Urothelium cell line (cell line): ENCODE data around the gene DBH.

Experiments
- DNase-seq: peaks from one replicate; pipeline ENCODE4 v3.0.0; 2011; ENCODE audit warnings: low spot score, mixed read lengths
- FAIRE-seq: peaks from 2 replicates; lab custom pipeline; 2011; peaks lifted over from hg19 to GRCh38; lab: Jason Lieb, UNC

The DBH gene

GRCh38 chr9:133604214-133604613 lies 31.9 kb upstream of the DBH start:
- no peak for FAIRE-seq
- no peak for DNase-seq

- no peak for FAIRE-seq
- no peak for DNase-seq
Measured at GRCh38 chr9:133604856-133605255, 31.3 kb upstream of the DBH start.

- no peak for FAIRE-seq
- DNase-seq: no peak
Measured at GRCh38 chr9:133605446-133605845, 30.7 kb upstream of the DBH start.

- FAIRE-seq: no peak
- DNase-seq: no peak
Measured at GRCh38 chr9:133605856-133606707, 30.1 kb upstream of the DBH start.

GRCh38 chr9:133606708-133607025 lies 29.5 kb upstream of the DBH start:
- DNase-seq: no peak
- FAIRE-seq: no peak

- DNase-seq: no peak
- no peak for FAIRE-seq
Measured at GRCh38 chr9:133607381-133607780, 28.8 kb upstream of the DBH start.

- DNase-seq: no peak
- no peak for FAIRE-seq
Measured at GRCh38 chr9:133607976-133608375, 28.2 kb upstream of the DBH start.

- DNase-seq: no peak
- no peak for FAIRE-seq
Measured at GRCh38 chr9:133608382-133608781, 27.8 kb upstream of the DBH start.

GRCh38 chr9:133608889-133609288 lies 27.3 kb upstream of the DBH start:
- FAIRE-seq: no peak

GRCh38 chr9:133609311-133610098 lies 26.7 kb upstream of the DBH start, which contains the start of gene FAM163B:
Gene FAM163B (minus strand): TSS chr9:133609389. CDS start chr9:133580223, 29,166 bp downstream.
- FAIRE-seq: no peak
- DNase-seq: peak; percentile 89

More at GRCh38 chr9:133608889-133609288, 27.3 kb upstream of the DBH start:
- no peak for DNase-seq

- FAIRE-seq (no peak), DNase-seq (no peak)
Measured at GRCh38 chr9:133610845-133611244, 25.3 kb upstream of the DBH start.

GRCh38 chr9:133612051-133612450 lies 24.1 kb upstream of the DBH start:
- DNase-seq: no peak
- no peak for FAIRE-seq

- no peak for FAIRE-seq
- no peak for DNase-seq
Measured at GRCh38 chr9:133612816-133613215, 23.3 kb upstream of the DBH start.

- no peak for DNase-seq
Measured at GRCh38 chr9:133613432-133613831, 22.7 kb upstream of the DBH start.

GRCh38 chr9:133614056-133614455 lies 22.1 kb upstream of the DBH start:
- FAIRE-seq: peak; percentile 23
- DNase-seq: no peak

More at GRCh38 chr9:133613432-133613831, 22.7 kb upstream of the DBH start:
- FAIRE-seq: no peak

- FAIRE-seq (no peak), DNase-seq (no peak)
Measured at GRCh38 chr9:133614678-133615077, 21.5 kb upstream of the DBH start.

GRCh38 chr9:133615186-133615585 lies 21.0 kb upstream of the DBH start:
- DNase-seq (no peak), FAIRE-seq (no peak)

GRCh38 chr9:133615606-133616188 lies 20.5 kb upstream of the DBH start:
- FAIRE-seq (no peak), DNase-seq (no peak)

- FAIRE-seq (no peak), DNase-seq (no peak)
Measured at GRCh38 chr9:133616643-133617405, 19.3 kb upstream of the DBH start.

GRCh38 chr9:133618726-133619125 lies 17.4 kb upstream of the DBH start:
- no peak for FAIRE-seq
- DNase-seq: no peak

GRCh38 chr9:133619791-133620190 lies 16.4 kb upstream of the DBH start:
- peak; percentile 29 for DNase-seq
- FAIRE-seq: no peak
